Mucosa of descending colon (tissue), 3 donors: ENCODE measurements around the gene KDM1A. TPM values are rescaled to one million over a fixed set of nuclear protein-coding genes. Genes with fewer than 3 reads are reported as not detected.

Source experiments
- ATAC-seq: fragments of 200-7000 bp; cut with Tn5 transposase; one replicate; pipeline ENCODE4 v1.9.1; 2020; ENCODE audit warnings: mild to moderate bottlenecking, moderate library complexity
- DNase-seq, 3 donors: peaks; one replicate each; pipeline ENCODE4 v3.0.0-alpha.2; 2020
- H3K36me3 ChIP-seq: fragments of 200-600 bp; one replicate; pipeline ENCODE4 v1.8.0; 2021; ENCODE audit warnings: low read depth, mild to moderate bottlenecking
- H3K4me1 ChIP-seq: fragments of 200-600 bp; one replicate; pipeline ENCODE4 v1.8.0; 2021; ENCODE audit warnings: low read depth, mild to moderate bottlenecking
- H3K4me3 ChIP-seq: fragments of 200-600 bp; one replicate; pipeline ENCODE4 v1.8.0; 2021; ENCODE audit warnings: mild to moderate bottlenecking
- H3K9me3 ChIP-seq: fragments of 200-600 bp; one replicate; pipeline ENCODE4 v1.8.0; 2021; ENCODE audit warnings: mild to moderate bottlenecking
- intact Hi-C, 2 donors: fragments of 100-400 bp; cut with DNase I in 1 of 2; cut with micrococcal nuclease in 1 of 2; formaldehyde crosslinking; loops; one replicate each; pipeline versions ENCODE4 v1.11.0 to v1.11.1; 2022; cut with DNase I, micrococcal nuclease
- total RNA-seq, 3 donors: library from RNA; stranded (reverse); fragmentation: NEBNext Ultra II Directional in 2 of 3; extraction: Animal tissue kit (Norgen Biotek cat#: 25700) in 2 of 3; gene quantifications; one replicate each; pipeline versions ENCODE4 v1.2.1 to v1.2.4, GENCODE V29; 2021 to 2023
- TF ChIP-seq, protein P1 (sequence below): fragments of 200-600 bp; IDR thresholded peaks from one replicate; pipeline ENCODE4 v1.8.0; 2022; ENCODE audit warnings: antibody characterized with exemption, mild to moderate bottlenecking
- donor health status: DM: no; HTN: no; CAD: no; lungs with moderate emphysema.
- donor health status: DM: no; HTN: no; CAD: no.
- donor health status: DM: no; HTN: yes; CAD: no.

The KDM1A gene
- total RNA-seq, 3 donors from 2014 or later, result 37.5 to 61.3 (median 49.3) TPM

DNA sequence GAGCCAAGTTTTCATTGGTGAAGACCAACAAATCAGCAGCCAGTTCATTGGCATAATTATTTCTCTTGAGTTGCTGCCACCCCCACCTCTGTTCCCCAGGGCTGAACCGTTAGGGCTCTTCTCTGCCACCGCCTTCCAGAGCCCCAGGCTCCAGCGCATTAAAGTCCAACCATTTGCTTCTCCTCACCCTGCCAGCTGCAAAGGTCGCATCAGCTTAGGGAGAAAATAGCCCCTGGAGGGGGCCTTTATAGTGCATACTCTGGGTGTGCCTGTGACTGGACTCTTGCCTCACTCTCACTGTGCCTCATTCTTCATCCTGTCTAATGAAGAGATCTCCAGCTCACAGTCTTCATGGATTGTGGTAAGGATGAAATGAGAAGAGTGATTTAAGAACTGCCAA is 50.4 kb downstream of the KDM1A start:
- TF ChIP-seq, protein P1, sequence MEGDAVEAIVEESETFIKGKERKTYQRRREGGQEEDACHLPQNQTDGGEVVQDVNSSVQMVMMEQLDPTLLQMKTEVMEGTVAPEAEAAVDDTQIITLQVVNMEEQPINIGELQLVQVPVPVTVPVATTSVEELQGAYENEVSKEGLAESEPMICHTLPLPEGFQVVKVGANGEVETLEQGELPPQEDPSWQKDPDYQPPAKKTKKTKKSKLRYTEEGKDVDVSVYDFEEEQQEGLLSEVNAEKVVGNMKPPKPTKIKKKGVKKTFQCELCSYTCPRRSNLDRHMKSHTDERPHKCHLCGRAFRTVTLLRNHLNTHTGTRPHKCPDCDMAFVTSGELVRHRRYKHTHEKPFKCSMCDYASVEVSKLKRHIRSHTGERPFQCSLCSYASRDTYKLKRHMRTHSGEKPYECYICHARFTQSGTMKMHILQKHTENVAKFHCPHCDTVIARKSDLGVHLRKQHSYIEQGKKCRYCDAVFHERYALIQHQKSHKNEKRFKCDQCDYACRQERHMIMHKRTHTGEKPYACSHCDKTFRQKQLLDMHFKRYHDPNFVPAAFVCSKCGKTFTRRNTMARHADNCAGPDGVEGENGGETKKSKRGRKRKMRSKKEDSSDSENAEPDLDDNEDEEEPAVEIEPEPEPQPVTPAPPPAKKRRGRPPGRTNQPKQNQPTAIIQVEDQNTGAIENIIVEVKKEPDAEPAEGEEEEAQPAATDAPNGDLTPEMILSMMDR, result no peak
- Histone ChIP-seq H3K4me3 (no peak overlapping the region), H3K9me3 (no peaks in the 10 kb centered on the region), H3K4me1 (no peaks in the 10 kb centered on the region), H3K36me3 (no peaks in the 10 kb centered on the region)
- ATAC-seq, result no peak
- intact Hi-C loops, result no loop called here
- DNase-seq, result no peak

DNA sequence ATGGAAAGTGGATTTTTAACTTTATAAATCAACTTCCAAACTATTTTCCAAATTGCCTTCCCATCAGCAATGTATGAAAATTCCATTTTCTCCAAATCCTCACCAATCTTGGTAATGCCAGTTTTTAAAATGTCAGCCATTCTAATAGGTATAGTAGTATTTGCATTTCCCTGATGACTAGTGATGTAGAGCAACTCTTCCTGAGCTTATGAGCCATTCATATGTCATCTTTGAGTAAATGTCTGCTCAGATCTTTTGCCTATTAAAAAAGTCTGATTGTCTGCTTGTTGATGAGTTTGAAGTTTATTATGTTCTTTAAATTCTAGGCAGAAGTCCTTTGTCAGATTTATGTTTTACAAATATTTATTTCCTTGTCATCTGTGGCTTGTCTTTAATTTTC is 54.7 kb downstream of the KDM1A start:
- Histone ChIP-seq H3K36me3 (no peaks in the 10 kb centered on the region), H3K9me3 (no peaks in the 10 kb centered on the region), H3K4me1 (no peaks in the 10 kb centered on the region), H3K4me3 (no peak overlapping the region)
- TF ChIP-seq, protein P1, result no peak
- DNase-seq, result no peak
- intact Hi-C loops, result no loop called here
- ATAC-seq, result no peak

DNA sequence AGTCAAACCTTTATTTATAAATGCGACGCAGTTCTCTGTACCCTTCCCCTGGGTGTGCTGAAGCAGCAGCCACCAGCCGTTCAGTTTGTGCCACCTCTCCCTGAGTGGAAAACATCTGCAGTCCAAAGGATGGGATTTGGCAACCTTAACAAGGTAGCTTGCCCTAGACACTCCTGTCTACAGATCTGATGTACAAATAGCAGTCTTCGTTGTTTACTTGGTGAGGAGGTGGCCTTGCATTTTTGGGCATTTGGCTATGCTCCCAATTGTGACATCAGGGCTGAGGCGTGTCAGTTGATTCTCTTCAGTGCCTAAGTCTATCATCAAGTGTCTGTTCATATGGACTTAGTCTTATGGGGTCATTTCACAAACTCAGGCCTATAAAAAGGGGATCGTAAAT is 59.8 kb downstream of the KDM1A start:
- TF ChIP-seq, protein P1, result no peak
- H3K9me3 ChIP-seq, result no peaks in the 10 kb centered on the region
- H3K36me3 ChIP-seq, result no peaks in the 10 kb centered on the region
- DNase-seq (no peak), ATAC-seq (no peak)
- H3K4me1 ChIP-seq, result no peaks in the 10 kb centered on the region
- intact Hi-C loops, result no loop called here
- H3K4me3 ChIP-seq, result no peak overlapping the region

DNA sequence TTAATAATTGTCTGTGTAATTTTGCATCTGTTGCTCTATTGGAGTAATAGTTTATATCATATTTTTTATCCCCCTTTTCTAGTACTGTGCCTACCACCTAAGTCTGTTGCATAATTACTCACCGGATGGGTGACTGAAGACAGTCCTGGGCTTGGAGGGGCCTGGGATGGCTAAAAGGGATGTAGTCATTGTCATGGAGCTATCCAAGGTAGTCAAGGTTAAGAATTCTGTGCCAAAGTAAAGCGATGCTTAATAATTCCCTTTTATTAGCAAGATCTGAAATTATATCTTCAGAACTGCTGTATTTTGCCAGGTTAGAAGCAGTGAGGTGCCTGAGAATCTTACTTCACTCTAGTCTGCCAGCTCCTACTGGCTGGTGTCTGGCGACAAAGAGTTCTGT is 61.6 kb downstream of the KDM1A start:
- Histone ChIP-seq H3K9me3 (no peaks in the 10 kb centered on the region), H3K36me3 (no peaks in the 10 kb centered on the region), H3K4me3 (no peak overlapping the region), H3K4me1 (no peaks in the 10 kb centered on the region)
- intact Hi-C loops, result no loop called here
- no peak for ATAC-seq
- DNase-seq, result no peak
- TF ChIP-seq, protein P1, result no peak

DNA sequence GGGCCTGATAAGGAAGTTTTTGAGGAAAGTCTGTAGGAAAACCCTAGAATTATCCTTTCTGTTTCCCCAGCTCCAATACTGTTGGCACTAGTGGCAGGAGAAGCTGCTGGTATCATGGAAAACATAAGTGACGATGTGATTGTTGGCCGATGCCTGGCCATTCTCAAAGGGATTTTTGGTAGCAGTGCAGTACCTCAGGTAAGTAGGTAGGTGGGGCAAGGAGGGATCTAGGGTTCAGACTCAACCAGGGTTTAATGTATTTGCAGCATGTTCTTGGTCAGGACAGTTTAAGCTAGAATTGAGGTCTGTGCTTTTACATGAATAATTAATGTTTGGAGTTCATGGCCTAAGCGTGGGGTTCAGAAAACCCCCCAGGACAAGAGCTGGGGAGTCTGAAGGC is 62.1 kb downstream of the KDM1A start:
- Histone ChIP-seq H3K36me3 (no peaks in the 10 kb centered on the region), H3K4me1 (no peaks in the 10 kb centered on the region), H3K9me3 (no peaks in the 10 kb centered on the region), H3K4me3 (no peak overlapping the region)
- no peak for DNase-seq
- TF ChIP-seq, protein P1, result no peak
- peak; percentile 27 for ATAC-seq
- intact Hi-C loops, result no loop called here
